Smooth muscle cell (in vitro differentiated cells): Measurements from ENCODE around the gene VAC14. TPM values are rescaled to one million over a fixed set of nuclear protein-coding genes. Genes with fewer than 3 reads are reported as not detected.
A peak's percentile ranks its signal among the peaks of the same experiment; 100 is the strongest.

ENCODE experiments used
- DNase-seq: peaks from one replicate; lab custom pipeline; 2025; ENCODE audit not compliant: unreplicated experiment; lab: John Stamatoyannopoulos, UW
- H2AFZ ChIP-seq: fragments of 200-600 bp; sonication (generic); 2 replicates; pipeline ENCODE4 v1.6.0; 2016; ENCODE audit warnings: antibody characterized with exemption, low read depth, mild to moderate bottlenecking
- H3F3A ChIP-seq: fragments of 200-600 bp; sonication (generic); 2 replicates; pipeline ENCODE4 v1.6.0; 2017; ENCODE audit warnings: antibody characterized with exemption, low read depth
- H3K27ac ChIP-seq: fragments of 200-600 bp; sonication (generic); 2 replicates; pipeline ENCODE4 v1.5.1; 2016; ENCODE audit warnings: low read depth, mild to moderate bottlenecking
- H3K27me3 ChIP-seq: fragments of 200-600 bp; sonication (generic); 2 replicates; pipeline ENCODE4 v1.6.1; 2016; ENCODE audit warnings: low read depth, mild to moderate bottlenecking
- H3K36me3 ChIP-seq: fragments of 200-600 bp; sonication (generic); 2 replicates; pipeline ENCODE4 v1.5.1; 2016; ENCODE audit warnings: low read depth
- H3K4me1 ChIP-seq: fragments of 200-600 bp; sonication (generic); 2 replicates; pipeline ENCODE4 v1.5.1; 2016; ENCODE audit warnings: low read depth
- H3K4me2 ChIP-seq: fragments of 200-600 bp; sonication (generic); 2 replicates; pipeline ENCODE4 v1.6.0; 2016; ENCODE audit warnings: mild to moderate bottlenecking
- H3K4me3 ChIP-seq: fragments of 200-600 bp; sonication (generic); 2 replicates; pipeline ENCODE4 v1.5.1; 2016; ENCODE audit warnings: mild to moderate bottlenecking
- H3K79me2 ChIP-seq: fragments of 200-600 bp; sonication (generic); 2 replicates; pipeline ENCODE4 v1.6.0; 2016; ENCODE audit warnings: low read depth, mild to moderate bottlenecking
- H3K9ac ChIP-seq: fragments of 200-600 bp; sonication (generic); 2 replicates; pipeline ENCODE4 v1.6.0; 2016; ENCODE audit warnings: low read depth
- H3K9me3 ChIP-seq: fragments of 200-600 bp; sonication (generic); replicated peaks from 2 replicates; pipeline ENCODE4 v1.5.1; 2016; ENCODE audit warnings: low read depth
- H4K20me1 ChIP-seq: fragments of 200-600 bp; sonication (generic); 2 replicates; pipeline ENCODE4 v1.6.0; 2016; ENCODE audit warnings: low read depth
- WGBS: methylation state at CpG from one replicate; pipeline ENCODE4 v1.1.7; 2016; ENCODE audit warnings: low lambda C conversion rate; 5-methylcytosine and 5-hydroxymethylcytosine counted together
- polyA plus RNA-seq: library from polyadenylated mRNA; unstranded; fragments of >200 nt; fragmentation: Nextera tagmentation; extraction: Ambion mirVana; gene quantifications from 2 replicates; pipeline ENCODE4 v1.2.1, GENCODE V29; 2016
- total RNA-seq: library from RNA; depleted of rRNA; stranded (reverse); fragments of >200 nt; gene quantifications from 2 replicates; pipeline ENCODE4 v1.2.3, GENCODE V29; 2014
- TF ChIP-seq, protein P1 (sequence below): fragments of 200-600 bp; sonication (generic); IDR thresholded peaks from 2 replicates; pipeline ENCODE4 v1.5.1; 2017; ENCODE audit warnings: borderline replicate concordance, mild to moderate bottlenecking, antibody characterized with exemption; ENCODE audit not compliant: insufficient read depth, poor library complexity, severe bottlenecking

VAC14 gene
- total and polyA plus RNA-seq, 2 experiments from 2014 or later, result 27.9 to 52.3 TPM

- WGBS, result 81% methylated on average over 28 of the region's 30 CpGs
- no peaks in the 10 kb centered on the region for H4K20me1 ChIP-seq
- no peaks in the 10 kb centered on the region for H3K36me3 ChIP-seq
- H2AFZ ChIP-seq, result no peak overlapping the region
- H3K4me3 ChIP-seq, result no peak overlapping the region
- H3K79me2 ChIP-seq, result no peaks in the 10 kb centered on the region
- no peaks in the 10 kb centered on the region for H3K9me3 ChIP-seq
- no peak for DNase-seq
- TF ChIP-seq, protein P1, sequence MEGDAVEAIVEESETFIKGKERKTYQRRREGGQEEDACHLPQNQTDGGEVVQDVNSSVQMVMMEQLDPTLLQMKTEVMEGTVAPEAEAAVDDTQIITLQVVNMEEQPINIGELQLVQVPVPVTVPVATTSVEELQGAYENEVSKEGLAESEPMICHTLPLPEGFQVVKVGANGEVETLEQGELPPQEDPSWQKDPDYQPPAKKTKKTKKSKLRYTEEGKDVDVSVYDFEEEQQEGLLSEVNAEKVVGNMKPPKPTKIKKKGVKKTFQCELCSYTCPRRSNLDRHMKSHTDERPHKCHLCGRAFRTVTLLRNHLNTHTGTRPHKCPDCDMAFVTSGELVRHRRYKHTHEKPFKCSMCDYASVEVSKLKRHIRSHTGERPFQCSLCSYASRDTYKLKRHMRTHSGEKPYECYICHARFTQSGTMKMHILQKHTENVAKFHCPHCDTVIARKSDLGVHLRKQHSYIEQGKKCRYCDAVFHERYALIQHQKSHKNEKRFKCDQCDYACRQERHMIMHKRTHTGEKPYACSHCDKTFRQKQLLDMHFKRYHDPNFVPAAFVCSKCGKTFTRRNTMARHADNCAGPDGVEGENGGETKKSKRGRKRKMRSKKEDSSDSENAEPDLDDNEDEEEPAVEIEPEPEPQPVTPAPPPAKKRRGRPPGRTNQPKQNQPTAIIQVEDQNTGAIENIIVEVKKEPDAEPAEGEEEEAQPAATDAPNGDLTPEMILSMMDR, result no peak
- no peaks in the 10 kb centered on the region for H3K27me3 ChIP-seq
- H3F3A ChIP-seq, result peaks cover 9% of the 10 kb centered on the region
- H3K9ac ChIP-seq, result no peak overlapping the region
- H3K4me2 ChIP-seq, result peak overlapping the region; percentile 40
- peaks cover 10% of the 10 kb centered on the region for H3K4me1 ChIP-seq
- no peak overlapping the region for H3K27ac ChIP-seq
Measured at GRCh38 chr16:70700101-70701020, 100.6 kb downstream of the VAC14 start.

GRCh38 chr16:70699696-70700095, 101.3 kb downstream of the VAC14 start:
- peak overlapping the region; percentile 40 for H3K4me2 ChIP-seq
- H3K36me3 ChIP-seq, result no peaks in the 10 kb centered on the region
- no peaks in the 10 kb centered on the region for H3K79me2 ChIP-seq
- no peak for DNase-seq
- H3K27me3 ChIP-seq, result no peaks in the 10 kb centered on the region
- H3F3A ChIP-seq, result peaks cover 9% of the 10 kb centered on the region
- H3K9ac ChIP-seq, result no peak overlapping the region
- H3K9me3 ChIP-seq, result no peaks in the 10 kb centered on the region
- no peak overlapping the region for H2AFZ ChIP-seq
- no peaks in the 10 kb centered on the region for H4K20me1 ChIP-seq
- H3K4me3 ChIP-seq, result no peak overlapping the region
- H3K4me1 ChIP-seq, result peaks cover 13% of the 10 kb centered on the region
- TF ChIP-seq, protein P1, result no peak
- H3K27ac ChIP-seq, result no peak overlapping the region
- WGBS, result 96% methylated on average over 17 of the region's 17 CpGs

GRCh38 chr16:70698901-70699300, 102.1 kb downstream of the VAC14 start:
- Histone ChIP-seq H3K4me2 (no peak overlapping the region), H3K9ac (no peak overlapping the region), H3K27me3 (no peaks in the 10 kb centered on the region), H3K79me2 (no peaks in the 10 kb centered on the region), H4K20me1 (no peaks in the 10 kb centered on the region), H3K9me3 (no peaks in the 10 kb centered on the region), H3K36me3 (no peaks in the 10 kb centered on the region), H3K4me1 (peaks cover 17% of the 10 kb centered on the region), H3K4me3 (no peak overlapping the region), H3K27ac (no peak overlapping the region), H2AFZ (no peak overlapping the region), H3F3A (peaks cover 4% of the 10 kb centered on the region)
- TF ChIP-seq, protein P1, result no peak
- DNase-seq, result no peak
- WGBS, result 88% methylated on average over 9 of the region's 10 CpGs
